ENCODE measurements around the gene ATXN1L.
"Not testable (repeated sequence)": the region's sequence is repeated elsewhere in the genome, so short reads cannot be mapped to it uniquely, and the experiment has no call there.

The ATXN1L gene

GRCh38 chr16:71889147-71889546, 43.4 kb downstream of the ATXN1L start:
- DNase-seq (ENCODE audit: low read depth in 3 of 3, low spot score in 1 of 3), result no peak

GRCh38 chr16:71893888-71894228, 48.1 kb downstream of the ATXN1L start:
- DNase-seq (ENCODE audit: low read depth in 3 of 3, low spot score in 1 of 3), result no peak

GRCh38 chr16:71894229-71894920, 48.6 kb downstream of the ATXN1L start:
- peak in 1 of 3 donors; percentile 13 for DNase-seq (ENCODE audit: low read depth in 3 of 3, low spot score in 1 of 3)

GRCh38 chr16:71894921-71895678, 49.3 kb downstream of the ATXN1L start, which contains the start of gene IST1:
Gene IST1 (plus strand): TSS chr16:71895531. CDS start chr16:71915641, 20,110 bp downstream.
- DNase-seq (ENCODE audit: low read depth in 3 of 3, low spot score in 1 of 3), result peak; percentile 92 to 95 (median 94)

GRCh38 chr16:71895679-71896365, 50.0 kb downstream of the ATXN1L start:
- peak in 1 of 3 donors; percentile 18 for DNase-seq (ENCODE audit: low read depth in 3 of 3, low spot score in 1 of 3)

- DNase-seq (ENCODE audit: low read depth in 3 of 3, low spot score in 1 of 3), result no peak
These were observed 51.1 kb downstream of the ATXN1L start for GRCh38 chr16:71896764-71897368.

GRCh38 chr16:71899171-71899570, 53.4 kb downstream of the ATXN1L start:
- DNase-seq (ENCODE audit: low read depth in 3 of 3, low spot score in 1 of 3), result no peak

- DNase-seq (ENCODE audit: low read depth in 3 of 3, low spot score in 1 of 3), result no peak
These were observed 57.0 kb downstream of the ATXN1L start for GRCh38 chr16:71902656-71903365.

- DNase-seq (ENCODE audit: low read depth in 3 of 3, low spot score in 1 of 3), result no peak
These were observed 57.8 kb downstream of the ATXN1L start for GRCh38 chr16:71903608-71904007.

GRCh38 chr16:71904239-71904638, 58.5 kb downstream of the ATXN1L start:
- DNase-seq (ENCODE audit: low read depth in 3 of 3, low spot score in 1 of 3), result no peak

GRCh38 chr16:71905765-71906164, 60.0 kb downstream of the ATXN1L start:
- not testable (repeated sequence) for DNase-seq (ENCODE audit: low read depth in 3 of 3, low spot score in 1 of 3)
